HEK293 (cell line): ENCODE measurements around the gene CHN1.

Source experiments
- CTCF ChIA-PET: fragments of 350-600 bp; formaldehyde crosslinking; extraction: SDS; loops from one replicate; lab custom pipeline; 2021; ENCODE audit warnings: antibody characterized with exemption; lab: Yijun Ruan, JAX
- POLR2A ChIA-PET: fragments of 300-600 bp; formaldehyde crosslinking; extraction: SDS; loops from one replicate; lab custom pipeline; 2020; ENCODE audit warnings: antibody characterized with exemption, inconsistent platforms; lab: Yijun Ruan, JAX
- H3K27ac ChIP-seq: fragments of 200-500 bp; sonication (Bioruptor generic); 2 replicates; pipeline ENCODE4 v1.5.1; 2014; ENCODE audit warnings: low read depth, low read length, control low read depth, inconsistent platforms; ENCODE audit errors: extremely low read depth
- H3K36me3 ChIP-seq, 2 experiments: fragments of 200-500 bp in 1 of 2; sonication (Bioruptor generic) in 1 of 2; 1 replicate in 1 of 2; 2 replicates in 1 of 2; pipeline ENCODE4 v1.5.1; 2014 to 2017; ENCODE audit warnings: inconsistent platforms in 2 of 2, low read length in 2 of 2; ENCODE audit not compliant: control insufficient read depth in 2 of 2, insufficient read depth in 1 of 2
- H3K4me1 ChIP-seq: fragments of 200-500 bp; sonication (Bioruptor generic); 2 replicates; pipeline ENCODE4 v1.5.1; 2014; ENCODE audit warnings: mild to moderate bottlenecking, low read length, inconsistent platforms; ENCODE audit not compliant: control insufficient read depth, insufficient read depth
- H3K4me3 ChIP-seq: 2 replicates; pipeline ENCODE4 v1.5.1; 2011; ENCODE audit warnings: low read depth, mild to moderate bottlenecking, control low read depth, low read length, moderate library complexity
- H3K9me3 ChIP-seq: fragments of 200-500 bp; sonication (Bioruptor generic); 2 replicates; pipeline ENCODE4 v1.5.1; 2014; ENCODE audit warnings: low read depth, low read length, inconsistent platforms; ENCODE audit not compliant: control insufficient read depth, insufficient read depth
- PRDM10 ChIP-seq: fragments of 450-650 bp; formaldehyde crosslinking; IDR thresholded peaks from 2 replicates; pipeline ENCODE4 v1.5.1; 2016; ENCODE audit warnings: missing biosample characterization, missing genetic modification characterization
- REPIN1 ChIP-seq: fragments of 450-650 bp; formaldehyde crosslinking; IDR thresholded peaks from 2 replicates; pipeline ENCODE4 v1.5.1; 2017; ENCODE audit warnings: missing biosample characterization, missing genetic modification characterization, low read depth
- SCRT2 ChIP-seq: fragments of 450-650 bp; formaldehyde crosslinking; IDR thresholded peaks from 2 replicates; pipeline ENCODE4 v1.5.1; 2016; ENCODE audit warnings: missing biosample characterization, missing genetic modification characterization
- ZFP37 ChIP-seq: fragments of 450-650 bp; formaldehyde crosslinking; IDR thresholded peaks from 2 replicates; pipeline ENCODE4 v1.5.1; 2016; ENCODE audit warnings: missing biosample characterization, missing genetic modification characterization
- ZNF121 ChIP-seq: fragments of 450-650 bp; formaldehyde crosslinking; IDR thresholded peaks from 2 replicates; pipeline ENCODE4 v1.5.1; 2016; ENCODE audit warnings: missing biosample characterization, missing genetic modification characterization
- ZNF18 ChIP-seq: fragments of 450-650 bp; formaldehyde crosslinking; IDR thresholded peaks from 2 replicates; pipeline ENCODE4 v1.5.1; 2016; ENCODE audit warnings: missing biosample characterization, missing genetic modification characterization
- ZNF19 ChIP-seq: fragments of 450-650 bp; formaldehyde crosslinking; IDR thresholded peaks from 2 replicates; pipeline ENCODE4; 2016; ENCODE audit warnings: missing biosample characterization, missing genetic modification characterization, low read depth
- ZNF324 ChIP-seq: fragments of 450-650 bp; formaldehyde crosslinking; IDR thresholded peaks from 2 replicates; pipeline ENCODE4 v1.5.1; 2016; ENCODE audit warnings: missing biosample characterization, missing genetic modification characterization
- ZNF350 ChIP-seq: fragments of 450-650 bp; formaldehyde crosslinking; IDR thresholded peaks from 2 replicates; pipeline ENCODE4 v1.5.0; 2017; ENCODE audit warnings: missing biosample characterization, mild to moderate bottlenecking, missing genetic modification characterization
- ZNF366 ChIP-seq: fragments of 450-650 bp; formaldehyde crosslinking; conservative IDR thresholded peaks from 2 replicates; pipeline ENCODE4 v1.5.1; 2016; ENCODE audit warnings: missing biosample characterization, missing genetic modification characterization
- ZNF426 ChIP-seq: fragments of 450-650 bp; formaldehyde crosslinking; IDR thresholded peaks from 2 replicates; pipeline ENCODE4 v1.5.1; 2017; ENCODE audit warnings: missing biosample characterization, missing genetic modification characterization, mild to moderate bottlenecking, inconsistent platforms, moderate library complexity
- ZNF473 ChIP-seq: fragments of 450-650 bp; formaldehyde crosslinking; IDR thresholded peaks from 2 replicates; pipeline ENCODE4 v1.5.1; 2017; ENCODE audit warnings: missing biosample characterization, missing genetic modification characterization
- ZNF513 ChIP-seq: fragments of 450-650 bp; IDR thresholded peaks from 2 replicates; pipeline ENCODE4 v1.5.1; 2018; ENCODE audit warnings: missing biosample characterization, missing genetic modification characterization
- ZNF530 ChIP-seq: fragments of 450-650 bp; formaldehyde crosslinking; IDR thresholded peaks from 2 replicates; pipeline ENCODE4 v1.5.1; 2016; ENCODE audit warnings: low read depth, missing biosample characterization, missing genetic modification characterization
- ZNF626 ChIP-seq: fragments of 450-650 bp; sonication (Bioruptor Pico); formaldehyde crosslinking; IDR thresholded peaks from 2 replicates; pipeline ENCODE4 v1.5.1; 2018; ENCODE audit warnings: missing biosample characterization, missing genetic modification characterization, inconsistent platforms
- ZNF701 ChIP-seq: fragments of 450-650 bp; formaldehyde crosslinking; IDR thresholded peaks from 2 replicates; pipeline ENCODE4 v1.5.1; 2016; ENCODE audit warnings: missing biosample characterization, missing genetic modification characterization
- ZNF704 ChIP-seq: fragments of 450-650 bp; formaldehyde crosslinking; IDR thresholded peaks from 2 replicates; pipeline ENCODE4 v1.5.1; 2016; ENCODE audit warnings: missing biosample characterization, missing genetic modification characterization
- ZNF76 ChIP-seq: fragments of 450-650 bp; formaldehyde crosslinking; IDR thresholded peaks from 2 replicates; pipeline ENCODE4; 2016; ENCODE audit warnings: low read depth, missing biosample characterization, missing genetic modification characterization, borderline replicate concordance
- ZNF776 ChIP-seq: fragments of 450-650 bp; formaldehyde crosslinking; IDR thresholded peaks from 2 replicates; pipeline ENCODE4 v1.5.0; 2017; ENCODE audit warnings: missing biosample characterization, missing genetic modification characterization, borderline replicate concordance
- ZNF791 ChIP-seq: fragments of 450-650 bp; formaldehyde crosslinking; IDR thresholded peaks from 2 replicates; pipeline ENCODE4 v1.5.1; 2016; ENCODE audit warnings: missing biosample characterization, missing genetic modification characterization
- ZNF830 ChIP-seq: fragments of 450-650 bp; IDR thresholded peaks from 2 replicates; pipeline ENCODE4 v1.5.0; 2018; ENCODE audit warnings: missing biosample characterization, missing genetic modification characterization, low read depth, mild to moderate bottlenecking, moderate library complexity
- ZSCAN30 ChIP-seq: fragments of 450-650 bp; IDR thresholded peaks from 2 replicates; pipeline ENCODE4 v1.5.1; 2018; ENCODE audit warnings: missing biosample characterization, mild to moderate bottlenecking, missing genetic modification characterization, moderate library complexity
- TF ChIP-seq, protein P1 (sequence below): fragments of 450-650 bp; formaldehyde crosslinking; IDR thresholded peaks from 2 replicates; pipeline ENCODE4 v1.5.1; 2016; ENCODE audit warnings: missing biosample characterization, missing genetic modification characterization
- TF ChIP-seq, protein P2 (sequence below): fragments of 450-650 bp; formaldehyde crosslinking; IDR thresholded peaks from 2 replicates; pipeline ENCODE4 v1.5.1; 2017; ENCODE audit warnings: missing biosample characterization, missing genetic modification characterization

Gene CHN1

DNA sequence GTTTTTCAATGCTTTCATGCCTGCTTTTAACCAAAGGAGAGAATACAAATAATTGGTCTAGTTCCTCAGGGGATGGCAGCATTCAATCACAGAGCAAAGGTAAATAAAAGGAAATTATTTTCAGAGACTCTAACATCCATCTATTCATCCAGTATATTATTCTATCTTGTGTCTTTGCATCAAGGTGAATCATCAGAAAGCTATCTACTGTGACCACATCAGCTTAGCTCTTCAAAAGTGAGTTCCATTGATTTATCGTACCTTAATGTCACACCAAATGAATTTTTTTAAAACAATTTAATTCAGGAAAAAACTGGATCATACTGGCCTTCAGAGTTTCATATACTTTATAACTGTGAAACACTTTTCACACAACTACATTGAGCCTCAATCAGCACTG is 66.1 kb downstream of the CHN1 start (continued):
- TF ChIP-seq ZFP37 (no peak), ZSCAN30 (tag by site-specific recombination) (no peak), ZNF776 (tag by site-specific recombination) (no peak), ZNF121 (no peak), ZNF76 (tag by site-specific recombination) (no peak), ZNF513 (tag by site-specific recombination) (no peak)
- TF ChIP-seq, protein P1, sequence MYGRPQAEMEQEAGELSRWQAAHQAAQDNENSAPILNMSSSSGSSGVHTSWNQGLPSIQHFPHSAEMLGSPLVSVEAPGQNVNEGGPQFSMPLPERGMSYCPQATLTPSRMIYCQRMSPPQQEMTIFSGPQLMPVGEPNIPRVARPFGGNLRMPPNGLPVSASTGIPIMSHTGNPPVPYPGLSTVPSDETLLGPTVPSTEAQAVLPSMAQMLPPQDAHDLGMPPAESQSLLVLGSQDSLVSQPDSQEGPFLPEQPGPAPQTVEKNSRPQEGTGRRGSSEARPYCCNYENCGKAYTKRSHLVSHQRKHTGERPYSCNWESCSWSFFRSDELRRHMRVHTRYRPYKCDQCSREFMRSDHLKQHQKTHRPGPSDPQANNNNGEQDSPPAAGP (tag by site-specific recombination), result no peak

GRCh38 chr2:174931724-174932123 is 73.5 kb downstream of the CHN1 start:
- H3K9me3 ChIP-seq, result no peaks in the 10 kb centered on the region
- no peak overlapping the region for H3K4me3 ChIP-seq
- no peaks in the 10 kb centered on the region for H3K4me1 ChIP-seq
- peaks cover 0 to 4% of the 10 kb centered on the region in 2 experiments; a peak in 2 of 3 replicates for H3K36me3 ChIP-seq
- TF ChIP-seq SCRT2 (tag by site-specific recombination), result no peak
- TF ChIP-seq ZNF473, result no peak
- no peak for TF ChIP-seq ZNF701
- no peak for TF ChIP-seq ZNF366 (tag by site-specific recombination)
- no peak for TF ChIP-seq ZNF19 (tag by site-specific recombination)
- TF ChIP-seq PRDM10 (tag by site-specific recombination), result no peak
- no peak for TF ChIP-seq ZNF704
- no peak for TF ChIP-seq ZNF18
- TF ChIP-seq ZNF426, result no peak
- no peak for TF ChIP-seq ZNF324
- TF ChIP-seq ZNF626, result no peak
- no peak for TF ChIP-seq ZNF830 (tag by site-specific recombination)
- TF ChIP-seq, protein P1 (tag by site-specific recombination), result no peak
- no peak for TF ChIP-seq ZNF76 (tag by site-specific recombination)
- no peak for TF ChIP-seq ZNF530
- TF ChIP-seq REPIN1 (tag by site-specific recombination), result no peak
- TF ChIP-seq, protein P2, sequence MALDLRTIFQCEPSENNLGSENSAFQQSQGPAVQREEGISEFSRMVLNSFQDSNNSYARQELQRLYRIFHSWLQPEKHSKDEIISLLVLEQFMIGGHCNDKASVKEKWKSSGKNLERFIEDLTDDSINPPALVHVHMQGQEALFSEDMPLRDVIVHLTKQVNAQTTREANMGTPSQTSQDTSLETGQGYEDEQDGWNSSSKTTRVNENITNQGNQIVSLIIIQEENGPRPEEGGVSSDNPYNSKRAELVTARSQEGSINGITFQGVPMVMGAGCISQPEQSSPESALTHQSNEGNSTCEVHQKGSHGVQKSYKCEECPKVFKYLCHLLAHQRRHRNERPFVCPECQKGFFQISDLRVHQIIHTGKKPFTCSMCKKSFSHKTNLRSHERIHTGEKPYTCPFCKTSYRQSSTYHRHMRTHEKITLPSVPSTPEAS (tag by site-specific recombination), result no peak
- TF ChIP-seq ZNF350 (tag by site-specific recombination), result no peak
- TF ChIP-seq ZNF791 (tag by site-specific recombination), result no peak
- POLR2A ChIA-PET, result no interaction called here
- CTCF ChIA-PET, result no interaction called here
- no peak overlapping the region for H3K27ac ChIP-seq
